B cell (primary cell): ENCODE data around the gene TPTE2.

Experiments
- EZH2 ChIP-seq: IDR thresholded peaks from 2 replicates; pipeline ENCODE4 v1.6.1; 2012; ENCODE audit warnings: borderline replicate concordance, low read depth, mild to moderate bottlenecking, moderate library complexity, low read length; ENCODE audit not compliant: insufficient read depth, poor library complexity, severe bottlenecking
- TF ChIP-seq, protein P1 (sequence below): fragments of 200-600 bp; IDR thresholded peaks from one replicate; pipeline ENCODE4 v1.8.0; 2022; ENCODE audit warnings: antibody characterized with exemption, mild to moderate bottlenecking

- TF ChIP-seq, protein P1, sequence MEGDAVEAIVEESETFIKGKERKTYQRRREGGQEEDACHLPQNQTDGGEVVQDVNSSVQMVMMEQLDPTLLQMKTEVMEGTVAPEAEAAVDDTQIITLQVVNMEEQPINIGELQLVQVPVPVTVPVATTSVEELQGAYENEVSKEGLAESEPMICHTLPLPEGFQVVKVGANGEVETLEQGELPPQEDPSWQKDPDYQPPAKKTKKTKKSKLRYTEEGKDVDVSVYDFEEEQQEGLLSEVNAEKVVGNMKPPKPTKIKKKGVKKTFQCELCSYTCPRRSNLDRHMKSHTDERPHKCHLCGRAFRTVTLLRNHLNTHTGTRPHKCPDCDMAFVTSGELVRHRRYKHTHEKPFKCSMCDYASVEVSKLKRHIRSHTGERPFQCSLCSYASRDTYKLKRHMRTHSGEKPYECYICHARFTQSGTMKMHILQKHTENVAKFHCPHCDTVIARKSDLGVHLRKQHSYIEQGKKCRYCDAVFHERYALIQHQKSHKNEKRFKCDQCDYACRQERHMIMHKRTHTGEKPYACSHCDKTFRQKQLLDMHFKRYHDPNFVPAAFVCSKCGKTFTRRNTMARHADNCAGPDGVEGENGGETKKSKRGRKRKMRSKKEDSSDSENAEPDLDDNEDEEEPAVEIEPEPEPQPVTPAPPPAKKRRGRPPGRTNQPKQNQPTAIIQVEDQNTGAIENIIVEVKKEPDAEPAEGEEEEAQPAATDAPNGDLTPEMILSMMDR: no peak
- TF ChIP-seq EZH2: no peak
Observed at GRCh38 chr13:19605161-19605955, 44.0 kb upstream of the TPTE2 start.
